CD4-positive, CD25-positive, alpha-beta regulatory T cell (primary cell): ENCODE measurements around the gene UBE2A. TPM values are rescaled to one million over a fixed set of nuclear protein-coding genes. Genes with fewer than 3 reads are reported as not detected.

Experiments
- ATAC-seq, 2 donors: fragments of 150-1000 bp; cut with Tn5 transposase; one replicate each; pipeline ENCODE4 v1.10.0; 2021; ENCODE audit warnings: low read depth in 2 of 2, moderate number of reproducible peaks in 2 of 2, moderate library complexity in 1 of 2
- DNase-seq, 3 donors: peaks; one replicate each; pipeline versions ENCODE4 v3.0.0 to v3.0.0-alpha.2; 2012 to 2022; ENCODE audit warnings: mixed read lengths in 1 of 3
- H3K27ac ChIP-seq: one replicate; pipeline ENCODE4 v1.7.0; 2013; ENCODE audit warnings: mild to moderate bottlenecking, low read length; ENCODE audit not compliant: insufficient read depth, poor library complexity, severe bottlenecking
- H3K27me3 ChIP-seq: one replicate; pipeline ENCODE4 v1.7.0; 2013; ENCODE audit warnings: low read length; ENCODE audit not compliant: control insufficient read depth, insufficient read depth
- H3K36me3 ChIP-seq: one replicate; pipeline ENCODE4 v1.7.0; 2013; ENCODE audit warnings: mild to moderate bottlenecking, low read length, moderate library complexity; ENCODE audit not compliant: control insufficient read depth, insufficient read depth
- H3K4me1 ChIP-seq: 2 replicates; pipeline ENCODE4 v1.7.0; 2013; ENCODE audit warnings: mild to moderate bottlenecking, low read length; ENCODE audit not compliant: insufficient read depth, control insufficient read depth, poor library complexity, severe bottlenecking
- H3K4me3 ChIP-seq: one replicate; pipeline ENCODE4 v1.7.0; 2013; ENCODE audit warnings: low read depth, mild to moderate bottlenecking, low read length, moderate library complexity
- H3K9me3 ChIP-seq, 2 experiments: 1 replicate in 1 of 2; 2 replicates in 1 of 2; pipeline ENCODE4 v1.7.0; 2013; ENCODE audit warnings: low read length in 2 of 2, mild to moderate bottlenecking in 1 of 2, moderate library complexity in 1 of 2; ENCODE audit not compliant: control insufficient read depth in 2 of 2
- H3K27ac Mint-ChIP-seq, 3 donors: one replicate each; pipeline ENCODE4 v1.8.0; 2020 to 2022; ENCODE audit warnings: mild to moderate bottlenecking in 3 of 3, mixed read lengths in 3 of 3, moderate library complexity in 2 of 3
- H3K27me3 Mint-ChIP-seq: one replicate; pipeline ENCODE4 v1.8.0; 2022; ENCODE audit warnings: mild to moderate bottlenecking, mixed read lengths
- H3K36me3 Mint-ChIP-seq: one replicate; pipeline ENCODE4 v1.8.0; 2020; ENCODE audit warnings: mixed read lengths
- H3K4me1 Mint-ChIP-seq, 4 donors: one replicate each; pipeline ENCODE4 v1.8.0; 2020 to 2022; ENCODE audit warnings: mixed read lengths in 4 of 4, mild to moderate bottlenecking in 1 of 4
- H3K4me3 Mint-ChIP-seq, 4 donors: one replicate each; pipeline ENCODE4 v1.8.0; 2020 to 2022; ENCODE audit warnings: mild to moderate bottlenecking in 4 of 4, mixed read lengths in 4 of 4, moderate library complexity in 3 of 4
- H3K9me3 Mint-ChIP-seq, 7 donors: one replicate each; pipeline ENCODE4 v1.8.0; 2020 to 2022; ENCODE audit warnings: mixed read lengths in 7 of 7, mild to moderate bottlenecking in 3 of 7, moderate library complexity in 2 of 7
- polyA plus RNA-seq, 4 donors: library from polyadenylated mRNA; unstranded; fragments of 300-500 nt; fragmentation: Illumina TruSeq; gene quantifications; one replicate each; pipeline ENCODE4 v1.2.3, GENCODE V29; 2021
- total RNA-seq: library from RNA; stranded (reverse); gene quantifications from one replicate; pipeline ENCODE4 v1.2.3, GENCODE V29; 2022

UBE2A gene
- total and polyA plus RNA-seq, 5 donors from 2014 or later = 44.6 to 80.1 (median 60.4) TPM

GRCh38 chrX:119617517-119618164, 43.3 kb downstream of the UBE2A start:
- Histone ChIP-seq H3K36me3 (peaks cover 6% of the 10 kb centered on the region), H3K4me1 (no peaks in the 10 kb centered on the region), H3K27ac (peak overlapping the region; percentile 33), H3K4me3 (no peak overlapping the region), H3K9me3 (no peaks in the 10 kb centered on the region), H3K27me3 (no peaks in the 10 kb centered on the region)
- no peaks in the 10 kb centered on the region for H3K9me3 Mint-ChIP-seq
- peaks cover 3 to 14% (median 5%) of the 10 kb centered on the region in 4 donors for H3K4me1 Mint-ChIP-seq
- H3K27ac Mint-ChIP-seq = no peak overlapping the region
- no peaks in the 10 kb centered on the region for H3K27me3 Mint-ChIP-seq
- peaks cover 21% of the 10 kb centered on the region for H3K36me3 Mint-ChIP-seq
- H3K4me3 Mint-ChIP-seq = no peak overlapping the region
- no peak for DNase-seq
- ATAC-seq = no peak

- H3K4me3 ChIP-seq = no peak overlapping the region
- no peaks in the 10 kb centered on the region for H3K27me3 Mint-ChIP-seq
- H3K9me3 Mint-ChIP-seq = no peaks in the 10 kb centered on the region
- no peaks in the 10 kb centered on the region for H3K9me3 ChIP-seq
- ATAC-seq (no peak), DNase-seq (no peak)
- no peaks in the 10 kb centered on the region for H3K4me1 ChIP-seq
- H3K36me3 Mint-ChIP-seq = peaks cover 21% of the 10 kb centered on the region
- H3K27ac Mint-ChIP-seq = peak overlapping the region in 2 of 3 donors; percentile 32 to 36
- H3K27me3 ChIP-seq = no peaks in the 10 kb centered on the region
- H3K27ac ChIP-seq = no peak overlapping the region
- H3K4me3 Mint-ChIP-seq = no peak overlapping the region
- H3K4me1 Mint-ChIP-seq = peaks cover 3 to 14% (median 5%) of the 10 kb centered on the region in 4 donors
- H3K36me3 ChIP-seq = peaks cover 9% of the 10 kb centered on the region
These were observed 44.1 kb downstream of the UBE2A start for GRCh38 chrX:119618439-119618838.

GRCh38 chrX:119622356-119623232, 48.2 kb downstream of the UBE2A start:
- Mint-ChIP-seq H3K4me1 (peaks cover 0 to 14% (median 7%) of the 10 kb centered on the region in 4 donors), H3K27me3 (no peaks in the 10 kb centered on the region), H3K4me3 (peak overlapping the region in 1 of 4 donors; percentile 27), H3K27ac (peak overlapping the region in 2 of 3 donors; percentile 49 to 86), H3K9me3 (no peaks in the 10 kb centered on the region), H3K36me3 (peaks cover 37% of the 10 kb centered on the region)
- Histone ChIP-seq H3K4me3 (no peak overlapping the region), H3K27ac (no peak overlapping the region), H3K36me3 (peaks cover 34% of the 10 kb centered on the region), H3K9me3 (no peaks in the 10 kb centered on the region), H3K4me1 (no peaks in the 10 kb centered on the region), H3K27me3 (no peaks in the 10 kb centered on the region)
- DNase-seq (no peak), ATAC-seq (no peak)

- Histone ChIP-seq H3K27ac (no peak overlapping the region), H3K27me3 (no peaks in the 10 kb centered on the region), H3K36me3 (peaks cover 41% of the 10 kb centered on the region), H3K9me3 (no peaks in the 10 kb centered on the region), H3K4me1 (no peaks in the 10 kb centered on the region), H3K4me3 (no peak overlapping the region)
- Mint-ChIP-seq H3K4me1 (peaks cover 0 to 10% (median 7%) of the 10 kb centered on the region in 4 donors), H3K27ac (peak overlapping the region in 1 of 3 donors; percentile 48), H3K4me3 (no peak overlapping the region), H3K9me3 (no peaks in the 10 kb centered on the region), H3K36me3 (peaks cover 40% of the 10 kb centered on the region), H3K27me3 (no peaks in the 10 kb centered on the region)
- no peak for DNase-seq
- no peak for ATAC-seq
These were observed 50.1 kb downstream of the UBE2A start for GRCh38 chrX:119624417-119624816.

GRCh38 chrX:119624951-119625668, 50.7 kb downstream of the UBE2A start:
- Histone ChIP-seq H3K27me3 (no peaks in the 10 kb centered on the region), H3K36me3 (peaks cover 46% of the 10 kb centered on the region), H3K9me3 (no peaks in the 10 kb centered on the region), H3K4me1 (no peaks in the 10 kb centered on the region), H3K27ac (no peak overlapping the region), H3K4me3 (no peak overlapping the region)
- peak overlapping the region in 1 of 3 donors; percentile 48 for H3K27ac Mint-ChIP-seq
- H3K27me3 Mint-ChIP-seq = no peaks in the 10 kb centered on the region
- H3K36me3 Mint-ChIP-seq = peaks cover 34% of the 10 kb centered on the region
- no peak for DNase-seq
- H3K4me3 Mint-ChIP-seq = no peak overlapping the region
- no peak for ATAC-seq
- peaks cover 0 to 9% (median 5%) of the 10 kb centered on the region in 4 donors for H3K4me1 Mint-ChIP-seq
- H3K9me3 Mint-ChIP-seq = no peaks in the 10 kb centered on the region

DNA sequence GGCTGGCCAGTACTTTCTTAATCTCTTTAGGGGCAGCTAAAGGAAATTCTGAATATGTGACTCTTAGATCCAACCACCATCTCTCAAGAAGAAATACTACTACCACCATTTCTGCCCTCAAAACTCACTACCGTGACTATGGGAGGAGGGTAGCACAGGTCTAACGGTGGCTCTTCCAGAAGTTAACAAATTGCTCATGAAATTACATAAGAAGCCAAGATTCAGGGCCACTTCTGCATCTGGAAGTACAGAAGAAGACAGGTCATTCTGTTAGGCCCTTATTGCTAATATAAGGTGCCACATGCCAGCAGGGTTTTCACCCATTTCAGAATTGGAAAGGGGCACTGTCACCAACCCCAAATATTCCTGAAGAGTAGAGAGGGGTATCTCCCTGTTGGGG, 51.5 kb downstream of the UBE2A start:
- no peaks in the 10 kb centered on the region for H3K9me3 ChIP-seq
- H3K4me1 ChIP-seq = no peaks in the 10 kb centered on the region
- Mint-ChIP-seq H3K4me3 (no peak overlapping the region), H3K9me3 (no peaks in the 10 kb centered on the region), H3K4me1 (peaks cover 0 to 9% (median 5%) of the 10 kb centered on the region in 4 donors), H3K36me3 (peaks cover 37% of the 10 kb centered on the region), H3K27ac (peak overlapping the region in 1 of 3 donors; percentile 54), H3K27me3 (no peaks in the 10 kb centered on the region)
- no peaks in the 10 kb centered on the region for H3K27me3 ChIP-seq
- no peak overlapping the region for H3K27ac ChIP-seq
- H3K36me3 ChIP-seq = peaks cover 53% of the 10 kb centered on the region
- ATAC-seq (no peak), DNase-seq (no peak)
- no peak overlapping the region for H3K4me3 ChIP-seq
